Mesenchymal stem cell (in vitro differentiated cells and primary cell): ENCODE data around the gene CAPN12.

Experiments used
- DNase-seq: peaks from one replicate; pipeline ENCODE4 v3.0.0-alpha.2; 2013
- H2AFZ ChIP-seq: one replicate; pipeline ENCODE4 v1.6.1; 2013; ENCODE audit warnings: low read depth, mild to moderate bottlenecking, control low read depth, inconsistent platforms, low read length, moderate library complexity
- H2AK5ac ChIP-seq: 2 replicates; pipeline ENCODE4 v1.6.1; 2013; ENCODE audit warnings: low read length, moderate library complexity, mild to moderate bottlenecking, inconsistent platforms; ENCODE audit not compliant: severe bottlenecking
- H2BK120ac ChIP-seq: one replicate; pipeline ENCODE4 v1.6.1; 2013; ENCODE audit warnings: low read depth, mild to moderate bottlenecking, inconsistent platforms, low read length, moderate library complexity
- H2BK12ac ChIP-seq, 2 experiments: one replicate each; pipeline ENCODE4 v1.6.1; 2013; ENCODE audit warnings: inconsistent platforms in 2 of 2, low read length in 2 of 2, mild to moderate bottlenecking in 2 of 2, moderate library complexity in 2 of 2, control low read depth in 1 of 2
- H2BK15ac ChIP-seq: one replicate; pipeline ENCODE4 v1.6.1; 2013; ENCODE audit warnings: mild to moderate bottlenecking, low read depth, inconsistent platforms; ENCODE audit not compliant: poor library complexity, severe bottlenecking
- H2BK5ac ChIP-seq: 2 replicates; pipeline ENCODE4 v1.6.1; 2013; ENCODE audit warnings: low read depth, mild to moderate bottlenecking, low read length, control low read depth, inconsistent platforms; ENCODE audit not compliant: poor library complexity, severe bottlenecking
- H3K14ac ChIP-seq, 2 experiments: one replicate each; pipeline ENCODE4 v1.6.1; 2013; ENCODE audit warnings: inconsistent platforms in 2 of 2, low read length in 2 of 2, control low read depth in 1 of 2, mild to moderate bottlenecking in 1 of 2, moderate library complexity in 1 of 2
- H3K18ac ChIP-seq, 2 experiments: one replicate each; pipeline ENCODE4 v1.6.1; 2013; ENCODE audit warnings: inconsistent platforms in 2 of 2, low read length in 2 of 2, control low read depth in 1 of 2, low read depth in 1 of 2, mild to moderate bottlenecking in 1 of 2
- H3K23ac ChIP-seq, 2 experiments: one replicate each; pipeline ENCODE4 v1.6.1; 2013; ENCODE audit warnings: inconsistent platforms in 2 of 2, low read length in 2 of 2, mild to moderate bottlenecking in 2 of 2, moderate library complexity in 2 of 2, control low read depth in 1 of 2
- H3K27ac ChIP-seq: 2 replicates; pipeline ENCODE4 v1.5.1; 2013; ENCODE audit warnings: mild to moderate bottlenecking, moderate library complexity, low read length, control low read depth, inconsistent platforms; ENCODE audit not compliant: poor library complexity, severe bottlenecking
- H3K27me3 ChIP-seq, 2 experiments: 2 replicates each; pipeline versions ENCODE4 v1.6.1 to v1.7.0; 2013; ENCODE audit warnings: low read length in 2 of 2, mild to moderate bottlenecking in 2 of 2, moderate library complexity in 2 of 2, control low read depth in 1 of 2, inconsistent platforms in 1 of 2; ENCODE audit not compliant: control insufficient read depth in 1 of 2, insufficient read depth in 1 of 2
- H3K36me3 ChIP-seq, 2 experiments: 2 replicates each; pipeline versions ENCODE4 v1.6.1 to v1.7.0; 2013; ENCODE audit warnings: low read length in 2 of 2, control low read depth in 1 of 2, inconsistent platforms in 1 of 2, low read depth in 1 of 2, mild to moderate bottlenecking in 1 of 2; ENCODE audit not compliant: insufficient read depth in 2 of 2, control insufficient read depth in 1 of 2
- H3K4ac ChIP-seq, 2 experiments: one replicate each; pipeline ENCODE4 v1.6.1; 2013; ENCODE audit warnings: inconsistent platforms in 2 of 2, low read length in 2 of 2, mild to moderate bottlenecking in 2 of 2, moderate library complexity in 2 of 2, control low read depth in 1 of 2, low read depth in 1 of 2
- H3K4me1 ChIP-seq: 2 replicates; pipeline ENCODE4 v1.6.1; 2013; ENCODE audit warnings: low read depth, low read length, control low read depth; ENCODE audit not compliant: control insufficient read depth, insufficient read depth
- H3K4me2 ChIP-seq: 2 replicates; pipeline ENCODE4 v1.6.1; 2013; ENCODE audit warnings: low read length, mild to moderate bottlenecking, inconsistent platforms; ENCODE audit not compliant: poor library complexity, severe bottlenecking
- H3K4me3 ChIP-seq, 2 experiments: 2 replicates each; pipeline versions ENCODE4 v1.5.1 to v1.7.0; 2013; ENCODE audit warnings: low read length in 2 of 2, mild to moderate bottlenecking in 2 of 2, control low read depth in 1 of 2, low read depth in 1 of 2; ENCODE audit not compliant: insufficient read depth in 1 of 2
- H3K79me1 ChIP-seq: replicated peaks from 2 replicates; pipeline ENCODE4 v1.6.1; 2013; ENCODE audit warnings: mild to moderate bottlenecking, control low read depth, low read length, inconsistent platforms; ENCODE audit not compliant: poor library complexity, severe bottlenecking
- H3K9ac ChIP-seq: 2 replicates; pipeline ENCODE4 v1.7.0; 2013; ENCODE audit warnings: mild to moderate bottlenecking, low read length, moderate library complexity
- H3K9me3 ChIP-seq: 2 replicates; pipeline ENCODE4 v1.7.0; 2013; ENCODE audit warnings: mild to moderate bottlenecking, low read length; ENCODE audit not compliant: control insufficient read depth
- H4K8ac ChIP-seq: one replicate; pipeline ENCODE4 v1.6.1; 2013; ENCODE audit warnings: inconsistent platforms, mild to moderate bottlenecking, low read length, moderate library complexity
- H4K91ac ChIP-seq: one replicate; pipeline ENCODE4 v1.6.1; 2013; ENCODE audit warnings: mild to moderate bottlenecking, low read length, inconsistent platforms
- WGBS: methylation state at CpG from one replicate; pipeline ENCODE4 v1.1.7; 2013; ENCODE audit warnings: mixed read lengths; 5-methylcytosine and 5-hydroxymethylcytosine counted together

Gene CAPN12

DNA sequence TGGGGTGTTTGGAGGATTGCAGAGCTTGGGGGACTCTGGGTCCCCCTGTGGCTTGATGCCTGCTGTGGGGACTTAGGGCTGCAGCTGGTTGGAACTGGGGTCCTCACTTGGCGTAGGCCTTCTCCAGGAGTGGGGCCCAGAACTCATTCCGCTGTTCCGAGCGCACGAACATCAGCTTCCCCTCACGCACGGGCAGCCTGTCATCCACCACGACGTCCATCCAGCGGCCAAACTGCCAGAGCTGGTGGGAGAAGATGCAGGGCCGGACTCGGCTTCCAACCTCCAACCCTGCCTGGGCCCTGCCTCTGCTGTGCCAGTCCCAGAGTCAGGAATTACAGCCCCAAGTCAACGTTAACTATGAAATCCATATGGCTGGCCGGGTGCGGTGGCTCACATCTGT lies 2.6 kb downstream of the CAPN12 start:
- Histone ChIP-seq H3K9me3 (no peaks in the 10 kb centered on the region), H4K8ac (no peak overlapping the region), H2BK120ac (no peak overlapping the region), H3K23ac (no peak overlapping the region), H4K91ac (no peak overlapping the region), H2AK5ac (no peak overlapping the region), H3K14ac (no peak overlapping the region), H3K27me3 (peaks cover 0 to 13% of the 10 kb centered on the region in 2 experiments), H3K4ac (no peak overlapping the region), H2AFZ (no peak overlapping the region), H2BK15ac (no peak overlapping the region), H3K4me3 (no peak overlapping the region), H3K9ac (no peak overlapping the region), H3K4me2 (no peak overlapping the region), H3K36me3 (no peaks in the 10 kb centered on the region), H3K4me1 (peaks cover 4% of the 10 kb centered on the region), H2BK5ac (no peak overlapping the region), H3K27ac (no peak overlapping the region), H2BK12ac (no peak overlapping the region), H3K18ac (no peak overlapping the region), H3K79me1 (no peaks in the 10 kb centered on the region)
- WGBS: 93% methylated on average over 15 of the region's 15 CpGs
- no peak for DNase-seq

DNA sequence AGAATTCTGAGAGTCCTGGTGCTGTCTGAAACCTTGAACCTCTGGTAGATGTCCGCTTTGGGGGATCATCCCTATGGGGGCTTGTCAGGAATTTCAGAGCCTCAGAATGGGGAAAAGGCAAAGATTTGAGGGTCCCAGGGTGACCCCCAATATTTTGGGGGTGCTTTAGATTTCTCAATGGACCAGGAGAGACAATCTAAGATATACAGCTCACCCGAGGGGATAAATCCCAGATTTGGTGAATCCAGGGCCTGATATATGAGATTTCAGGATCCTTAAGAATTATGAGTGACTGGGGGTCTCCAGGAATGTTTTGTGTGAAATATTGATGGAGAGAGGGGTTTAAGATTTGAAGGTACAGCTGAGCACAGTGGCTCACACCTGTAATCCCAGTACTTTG lies 3.3 kb downstream of the CAPN12 start:
- no peak overlapping the region for H2AFZ ChIP-seq
- no peak overlapping the region for H2BK120ac ChIP-seq
- no peak overlapping the region for H2BK15ac ChIP-seq
- H3K4me1 ChIP-seq: peaks cover 10% of the 10 kb centered on the region
- no peak overlapping the region for H3K27ac ChIP-seq
- no peak overlapping the region for H4K91ac ChIP-seq
- 98% methylated on average over 2 of the region's 2 CpGs for WGBS
- peaks cover 0 to 16% of the 10 kb centered on the region in 2 experiments for H3K27me3 ChIP-seq
- DNase-seq: no peak
- H3K4me3 ChIP-seq: no peak overlapping the region
- H3K14ac ChIP-seq: no peak overlapping the region
- no peak overlapping the region for H3K4me2 ChIP-seq
- no peak overlapping the region for H3K9ac ChIP-seq
- no peaks in the 10 kb centered on the region for H3K9me3 ChIP-seq
- no peak overlapping the region for H3K18ac ChIP-seq
- H2BK5ac ChIP-seq: no peak overlapping the region
- no peak overlapping the region for H2BK12ac ChIP-seq
- no peaks in the 10 kb centered on the region for H3K79me1 ChIP-seq
- H3K23ac ChIP-seq: no peak overlapping the region
- H4K8ac ChIP-seq: no peak overlapping the region
- H3K36me3 ChIP-seq: no peaks in the 10 kb centered on the region
- H2AK5ac ChIP-seq: no peak overlapping the region
- H3K4ac ChIP-seq: no peak overlapping the region

DNA sequence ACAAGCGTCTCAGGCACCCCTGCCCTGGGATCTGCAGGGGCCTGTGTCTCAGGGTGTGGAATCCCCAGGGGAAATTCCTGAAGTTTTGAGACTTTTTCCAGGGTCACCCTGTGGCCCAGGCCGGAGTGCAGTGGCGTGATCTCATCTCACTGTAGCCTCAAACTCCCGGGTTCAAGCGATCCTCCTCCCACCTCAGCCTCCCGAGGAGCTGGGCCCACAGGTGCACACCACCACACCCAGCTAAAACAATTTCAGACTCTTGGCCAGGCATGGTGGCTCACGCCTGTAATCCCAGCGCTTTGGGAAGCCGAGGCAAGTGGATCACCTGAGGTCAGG lies 4.0 kb downstream of the CAPN12 start:
- H3K9ac ChIP-seq: no peak overlapping the region
- H3K14ac ChIP-seq: no peak overlapping the region
- no peak for DNase-seq
- no peak overlapping the region for H3K4ac ChIP-seq
- no peak overlapping the region for H3K18ac ChIP-seq
- no peaks in the 10 kb centered on the region for H3K9me3 ChIP-seq
- H3K27me3 ChIP-seq: peaks cover 0 to 16% of the 10 kb centered on the region in 2 experiments
- H3K4me3 ChIP-seq: no peak overlapping the region
- no peak overlapping the region for H2AFZ ChIP-seq
- no peak overlapping the region for H2BK120ac ChIP-seq
- no peak overlapping the region for H2BK15ac ChIP-seq
- H2AK5ac ChIP-seq: no peak overlapping the region
- H3K23ac ChIP-seq: no peak overlapping the region
- no peak overlapping the region for H3K27ac ChIP-seq
- H3K79me1 ChIP-seq: no peaks in the 10 kb centered on the region
- no peaks in the 10 kb centered on the region for H3K36me3 ChIP-seq
- no peak overlapping the region for H4K91ac ChIP-seq
- H2BK12ac ChIP-seq: no peak overlapping the region
- H2BK5ac ChIP-seq: no peak overlapping the region
- no peak overlapping the region for H3K4me2 ChIP-seq
- 95% methylated on average over 9 of the region's 9 CpGs for WGBS
- peaks cover 13% of the 10 kb centered on the region for H3K4me1 ChIP-seq
- H4K8ac ChIP-seq: no peak overlapping the region

DNA sequence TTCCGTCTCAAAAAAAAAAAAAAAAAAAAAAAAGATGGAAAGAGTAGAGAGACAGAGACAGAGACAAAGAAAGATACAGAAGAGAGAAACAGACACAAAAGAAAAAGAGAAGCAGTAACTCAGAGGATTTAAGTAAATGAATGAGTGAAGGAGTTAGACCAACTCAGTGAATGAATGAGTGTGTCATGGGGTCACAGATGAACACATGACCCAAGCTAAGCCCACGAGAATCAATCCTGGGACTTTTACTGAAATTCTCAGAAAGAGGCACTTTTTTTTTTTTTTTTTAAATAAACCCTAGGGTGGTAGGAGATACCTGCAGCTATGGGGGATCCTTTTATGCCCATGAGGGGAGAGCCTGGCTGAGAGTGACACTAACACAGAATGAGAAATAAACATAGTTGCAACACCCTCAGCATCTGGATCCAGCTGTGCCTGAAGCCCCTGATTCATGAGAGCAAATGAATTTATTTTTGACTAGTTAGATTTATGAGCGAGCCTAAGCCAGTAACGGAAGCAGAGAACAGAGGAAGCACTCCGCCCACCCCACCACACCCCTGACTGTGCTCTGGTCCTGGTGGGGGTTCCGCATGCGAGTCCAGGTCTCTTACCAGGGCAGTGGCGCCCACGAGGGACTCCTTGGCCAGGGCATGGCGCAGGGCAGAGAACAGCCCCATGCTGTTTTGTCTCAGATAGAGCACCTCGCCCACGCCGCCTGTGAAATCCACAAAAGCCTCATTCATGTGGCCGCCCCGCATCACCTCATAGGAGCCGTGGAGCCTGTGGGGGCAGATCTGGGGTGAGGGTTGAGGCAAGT lies 4.6 kb downstream of the CAPN12 start:
- Histone ChIP-seq H3K23ac (no peak overlapping the region), H3K4me2 (no peak overlapping the region), H2BK120ac (no peak overlapping the region), H3K9ac (no peak overlapping the region), H3K4me1 (peaks cover 19% of the 10 kb centered on the region), H2BK15ac (no peak overlapping the region), H3K4ac (no peak overlapping the region), H3K18ac (no peak overlapping the region), H3K36me3 (no peaks in the 10 kb centered on the region), H2AFZ (no peak overlapping the region), H4K8ac (no peak overlapping the region), H3K14ac (no peak overlapping the region), H4K91ac (no peak overlapping the region), H3K79me1 (no peaks in the 10 kb centered on the region), H3K9me3 (no peaks in the 10 kb centered on the region), H3K27me3 (peaks cover 0 to 16% of the 10 kb centered on the region in 2 experiments), H3K27ac (no peak overlapping the region), H3K4me3 (no peak overlapping the region), H2BK5ac (no peak overlapping the region), H2AK5ac (no peak overlapping the region), H2BK12ac (no peak overlapping the region)
- no peak for DNase-seq
- 92% methylated on average over 15 of the region's 16 CpGs for WGBS
